ENCODE results near the gene ANKS6.

The ANKS6 gene

GRCh38 chr9:98772364-98773155, 23.8 kb downstream of the ANKS6 start:
- no peak for DNase-seq (ENCODE audit: low read depth, low spot score)

GRCh38 chr9:98771209-98771874, 25.0 kb downstream of the ANKS6 start:
- no peak for DNase-seq (ENCODE audit: low read depth, low spot score)

- no peak for DNase-seq (ENCODE audit: low read depth, low spot score)
Measured at GRCh38 chr9:98770717-98771116, 25.6 kb downstream of the ANKS6 start.

GRCh38 chr9:98768344-98768743, 28.0 kb downstream of the ANKS6 start:
- DNase-seq (ENCODE audit: low read depth, low spot score) = no peak

- DNase-seq (ENCODE audit: low read depth, low spot score) = no peak
Measured at GRCh38 chr9:98767915-98768314, 28.4 kb downstream of the ANKS6 start.

- no peak for DNase-seq (ENCODE audit: low read depth, low spot score)
Measured at GRCh38 chr9:98767196-98767595, 29.2 kb downstream of the ANKS6 start.

GRCh38 chr9:98766586-98766985, 29.8 kb downstream of the ANKS6 start:
- no peak for DNase-seq (ENCODE audit: low read depth, low spot score)

GRCh38 chr9:98765256-98765655, 31.1 kb downstream of the ANKS6 start:
- no peak for DNase-seq (ENCODE audit: low read depth, low spot score)

- DNase-seq (ENCODE audit: low read depth, low spot score) = no peak
Measured at GRCh38 chr9:98763986-98764745, 32.2 kb downstream of the ANKS6 start.

- no peak for DNase-seq (ENCODE audit: low read depth, low spot score)
Measured at GRCh38 chr9:98760231-98760630, 36.1 kb downstream of the ANKS6 start.

- no peak for DNase-seq (ENCODE audit: low read depth, low spot score)
Measured at GRCh38 chr9:98755006-98755618, 41.2 kb downstream of the ANKS6 start.

- no peak for DNase-seq (ENCODE audit: low read depth, low spot score)
Measured at GRCh38 chr9:98751210-98751609, 45.1 kb downstream of the ANKS6 start.

GRCh38 chr9:98750364-98751060, 45.8 kb downstream of the ANKS6 start:
- DNase-seq (ENCODE audit: low read depth, low spot score) = no peak

- no peak for DNase-seq (ENCODE audit: low read depth, low spot score)
Measured at GRCh38 chr9:98747476-98747875, 48.9 kb downstream of the ANKS6 start.

GRCh38 chr9:98745470-98745869, 50.9 kb downstream of the ANKS6 start:
- DNase-seq (ENCODE audit: low read depth, low spot score) = no peak

- DNase-seq (ENCODE audit: low read depth, low spot score) = no peak
Measured at GRCh38 chr9:98743818-98744611, 52.3 kb downstream of the ANKS6 start.

GRCh38 chr9:98743329-98743728, 53.0 kb downstream of the ANKS6 start:
- no peak for DNase-seq (ENCODE audit: low read depth, low spot score)

GRCh38 chr9:98742325-98743280, 53.8 kb downstream of the ANKS6 start:
- no peak for DNase-seq (ENCODE audit: low read depth, low spot score)

- DNase-seq (ENCODE audit: low read depth, low spot score) = no peak
Measured at GRCh38 chr9:98740226-98740881, 56.0 kb downstream of the ANKS6 start.

Measured in iPS DF 19.7 (cell line).